Measurements from ENCODE around the gene CLCN7. TPM values are rescaled to one million over a fixed set of nuclear protein-coding genes. Genes with fewer than 3 reads are reported as not detected.

CLCN7 gene
- total and polyA plus RNA-seq, 2 donors (not counting 3 experiments of a cell fraction or from before 2014, with no cell fraction given), result 59.8 to 94.9 TPM

DNA sequence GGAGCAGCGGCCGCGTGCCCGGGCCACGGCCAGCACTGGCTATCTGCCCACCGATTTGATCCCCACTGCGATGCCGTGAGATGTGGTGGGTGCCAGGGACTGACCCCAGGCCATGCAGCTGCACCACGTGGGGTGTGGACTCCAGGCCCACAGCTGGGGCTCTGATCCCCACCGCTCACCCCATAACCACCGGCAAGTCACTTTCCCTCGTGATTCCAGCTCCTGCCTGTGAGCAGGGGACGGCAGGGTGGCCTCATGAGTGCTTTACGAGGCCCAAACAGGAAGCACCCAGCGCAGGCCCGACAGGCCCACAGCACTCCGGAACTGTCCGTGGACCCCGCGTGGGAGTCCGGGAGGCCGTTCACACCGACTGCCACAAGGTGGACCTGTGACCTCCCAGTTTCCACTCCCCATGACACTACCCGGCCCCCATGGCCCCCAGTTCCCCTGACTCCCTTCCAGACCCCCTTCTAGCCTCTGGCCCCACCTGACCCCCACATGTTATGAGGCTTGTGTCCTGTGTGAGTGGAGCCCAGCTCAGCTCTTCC lies 13.3 kb upstream of the CLCN7 start:
- no TSS peak for BruUV-seq (replicated peaks)
- Histone ChIP-seq H3K4me2 (ENCODE audit: insufficient read depth, low read length) (no peak overlapping the region), H3K9me3 (replicated peaks; ENCODE audit: control insufficient read depth, insufficient read depth, low read length) (no peaks in the 10 kb centered on the region), H3K4me1 (ENCODE audit: control insufficient read depth, extremely low read depth, insufficient read depth, low read length) (peaks cover 6% of the 10 kb centered on the region), H3K9ac (replicated peaks; ENCODE audit: extremely low read depth, insufficient read depth, low read length) (no peak overlapping the region), H2AFZ (ENCODE audit: low read depth, low read length) (no peak overlapping the region), H3K9me1 (replicated peaks; ENCODE audit: control insufficient read depth, extremely low read depth, insufficient read depth, low read length) (no peaks in the 10 kb centered on the region), H3K4me3 (replicated peaks in 1 of 3; ENCODE audit: insufficient read depth in 1 of 3, low read depth in 1 of 3, low read length in 3 of 3) (no peak overlapping the region), H3K27me3 (ENCODE audit: control insufficient read depth in 2 of 2, insufficient read depth in 2 of 2, low read length in 2 of 2) (no peaks in the 10 kb centered on the region), H3K79me2 (ENCODE audit: control insufficient read depth, insufficient read depth, low read length) (no peaks in the 10 kb centered on the region), H4K20me1 (replicated peaks; ENCODE audit: control insufficient read depth, extremely low read depth, insufficient read depth, low read length) (no peaks in the 10 kb centered on the region), H3K27ac (ENCODE audit: insufficient read depth, low read depth, low read length) (no peak overlapping the region), H3K36me3 (ENCODE audit: control insufficient read depth in 2 of 2, extremely low read depth in 1 of 2, insufficient read depth in 2 of 2, low read length in 2 of 2) (no peaks in the 10 kb centered on the region)
- dilution Hi-C loops (cut with MboI; ENCODE audit: extremely low pct_ligation_motif_present, low sequenced_read_pairs), result no loop called here
- FAIRE-seq, result no peak
- TF ChIP-seq POLR2AphosphoS5 (IDR thresholded peaks at IDR 0.05; ENCODE audit: insufficient read depth, low read depth, low read length), result no peak
- TF ChIP-seq EZH2 (IDR thresholded peaks at IDR 0.05; ENCODE audit: borderline replicate concordance, low read depth, low read length, severe bottlenecking), result no peak
- TF ChIP-seq JUN (IDR thresholded peaks at IDR 0.05; ENCODE audit: borderline replicate concordance, insufficient read depth, insufficient read length, low read depth), result no peak
- TF ChIP-seq MYC (IDR thresholded peaks at IDR 0.05; ENCODE audit: low read depth, low read length), result no peak
- TF ChIP-seq, protein P1, sequence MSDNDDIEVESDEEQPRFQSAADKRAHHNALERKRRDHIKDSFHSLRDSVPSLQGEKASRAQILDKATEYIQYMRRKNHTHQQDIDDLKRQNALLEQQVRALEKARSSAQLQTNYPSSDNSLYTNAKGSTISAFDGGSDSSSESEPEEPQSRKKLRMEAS (IDR thresholded peaks at IDR 0.05; ENCODE audit: insufficient read depth, insufficient read length), result no peak
- no peak for TF ChIP-seq GATA2 (IDR thresholded peaks at IDR 0.05; ENCODE audit: insufficient read depth, insufficient read length, low read depth, low read length)
- no peak for TF ChIP-seq FOS (IDR thresholded peaks at IDR 0.05; ENCODE audit: borderline replicate concordance, insufficient read depth, low read length)
- TF ChIP-seq, protein P2, sequence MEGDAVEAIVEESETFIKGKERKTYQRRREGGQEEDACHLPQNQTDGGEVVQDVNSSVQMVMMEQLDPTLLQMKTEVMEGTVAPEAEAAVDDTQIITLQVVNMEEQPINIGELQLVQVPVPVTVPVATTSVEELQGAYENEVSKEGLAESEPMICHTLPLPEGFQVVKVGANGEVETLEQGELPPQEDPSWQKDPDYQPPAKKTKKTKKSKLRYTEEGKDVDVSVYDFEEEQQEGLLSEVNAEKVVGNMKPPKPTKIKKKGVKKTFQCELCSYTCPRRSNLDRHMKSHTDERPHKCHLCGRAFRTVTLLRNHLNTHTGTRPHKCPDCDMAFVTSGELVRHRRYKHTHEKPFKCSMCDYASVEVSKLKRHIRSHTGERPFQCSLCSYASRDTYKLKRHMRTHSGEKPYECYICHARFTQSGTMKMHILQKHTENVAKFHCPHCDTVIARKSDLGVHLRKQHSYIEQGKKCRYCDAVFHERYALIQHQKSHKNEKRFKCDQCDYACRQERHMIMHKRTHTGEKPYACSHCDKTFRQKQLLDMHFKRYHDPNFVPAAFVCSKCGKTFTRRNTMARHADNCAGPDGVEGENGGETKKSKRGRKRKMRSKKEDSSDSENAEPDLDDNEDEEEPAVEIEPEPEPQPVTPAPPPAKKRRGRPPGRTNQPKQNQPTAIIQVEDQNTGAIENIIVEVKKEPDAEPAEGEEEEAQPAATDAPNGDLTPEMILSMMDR (IDR thresholded peaks at IDR 0.05; ENCODE audit: extremely low read depth in 1 of 2, insufficient read depth in 1 of 2, low read depth in 1 of 2, low read length in 2 of 2), result no peak
- TF ChIP-seq POLR2A (IDR thresholded peaks at IDR 0.05; ENCODE audit: low read depth, low read length), result no peak
- no peak for DNase-seq (ENCODE audit: low read depth, low spot score)
- CTCF ChIA-PET, result no interaction called here
- POLR2A ChIA-PET, result no interaction called here
- intact Hi-C loops (cut with micrococcal nuclease), result no loop called here
